ENCODE data around the gene DNAH7. TPM values are rescaled to one million over a fixed set of nuclear protein-coding genes. Genes with fewer than 3 reads are reported as not detected.
A peak's percentile ranks its signal among the peaks of the same experiment; 100 is the strongest.

DNAH7 gene
- total RNA-seq, 4 donors from 2014 or later = 1.3 to 11.9 (median 2.4) TPM

DNA sequence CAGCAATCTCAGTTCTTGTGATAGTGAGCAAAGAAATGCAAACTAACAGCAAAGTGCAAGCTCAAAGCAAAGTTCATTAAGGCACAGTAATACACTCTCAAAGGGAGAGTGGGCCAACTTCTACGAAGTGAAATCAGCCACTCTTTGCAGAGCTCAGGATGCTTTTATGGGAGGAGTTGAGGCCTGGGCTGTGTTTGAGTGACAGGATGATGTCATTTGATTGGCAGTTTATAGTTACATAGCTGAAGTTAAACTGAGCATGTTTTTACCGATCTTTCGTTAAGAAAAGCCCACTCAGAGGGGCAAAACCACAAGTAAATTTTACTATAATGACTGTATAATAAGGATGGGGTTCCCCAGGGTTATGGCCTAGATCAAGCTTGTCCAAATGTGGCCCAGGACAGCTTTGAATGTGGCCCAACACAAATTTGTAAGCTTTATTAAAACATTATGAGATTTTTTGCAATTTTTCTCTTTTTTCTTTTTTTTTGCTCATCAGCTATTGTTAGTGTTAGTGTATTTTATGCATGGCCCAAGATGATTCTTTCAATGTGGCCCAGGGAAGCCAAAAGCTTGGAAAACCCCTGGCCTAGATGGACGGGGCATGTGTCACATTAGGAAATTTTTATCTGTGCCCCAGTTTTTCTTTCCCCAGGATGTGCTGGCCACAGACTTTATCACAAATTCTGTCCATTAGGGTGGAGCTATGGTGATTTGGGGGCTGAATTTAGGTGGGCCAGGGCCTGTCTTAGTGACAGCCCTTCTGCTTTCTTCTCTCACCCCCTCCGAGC is 8.3 kb upstream of the DNAH7 start:
- no peaks in the 10 kb centered on the region for H3K36me3 ChIP-seq
- TF ChIP-seq, protein P1, sequence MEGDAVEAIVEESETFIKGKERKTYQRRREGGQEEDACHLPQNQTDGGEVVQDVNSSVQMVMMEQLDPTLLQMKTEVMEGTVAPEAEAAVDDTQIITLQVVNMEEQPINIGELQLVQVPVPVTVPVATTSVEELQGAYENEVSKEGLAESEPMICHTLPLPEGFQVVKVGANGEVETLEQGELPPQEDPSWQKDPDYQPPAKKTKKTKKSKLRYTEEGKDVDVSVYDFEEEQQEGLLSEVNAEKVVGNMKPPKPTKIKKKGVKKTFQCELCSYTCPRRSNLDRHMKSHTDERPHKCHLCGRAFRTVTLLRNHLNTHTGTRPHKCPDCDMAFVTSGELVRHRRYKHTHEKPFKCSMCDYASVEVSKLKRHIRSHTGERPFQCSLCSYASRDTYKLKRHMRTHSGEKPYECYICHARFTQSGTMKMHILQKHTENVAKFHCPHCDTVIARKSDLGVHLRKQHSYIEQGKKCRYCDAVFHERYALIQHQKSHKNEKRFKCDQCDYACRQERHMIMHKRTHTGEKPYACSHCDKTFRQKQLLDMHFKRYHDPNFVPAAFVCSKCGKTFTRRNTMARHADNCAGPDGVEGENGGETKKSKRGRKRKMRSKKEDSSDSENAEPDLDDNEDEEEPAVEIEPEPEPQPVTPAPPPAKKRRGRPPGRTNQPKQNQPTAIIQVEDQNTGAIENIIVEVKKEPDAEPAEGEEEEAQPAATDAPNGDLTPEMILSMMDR (IDR thresholded peaks at IDR 0.05) = no peak
- TF ChIP-seq POLR2A (IDR thresholded peaks at IDR 0.05) = no peak
- no peak for DNase-seq
- H3K4me1 ChIP-seq = peaks cover 0 to 15% (median 0%) of the 10 kb centered on the region in 4 donors
- H3K27me3 ChIP-seq = no peaks in the 10 kb centered on the region
- peak overlapping the region in 1 of 4 donors; percentile 36 for H3K27ac ChIP-seq
- H3K9me3 ChIP-seq = no peaks in the 10 kb centered on the region
- H3K4me3 ChIP-seq = no peak overlapping the region

DNA sequence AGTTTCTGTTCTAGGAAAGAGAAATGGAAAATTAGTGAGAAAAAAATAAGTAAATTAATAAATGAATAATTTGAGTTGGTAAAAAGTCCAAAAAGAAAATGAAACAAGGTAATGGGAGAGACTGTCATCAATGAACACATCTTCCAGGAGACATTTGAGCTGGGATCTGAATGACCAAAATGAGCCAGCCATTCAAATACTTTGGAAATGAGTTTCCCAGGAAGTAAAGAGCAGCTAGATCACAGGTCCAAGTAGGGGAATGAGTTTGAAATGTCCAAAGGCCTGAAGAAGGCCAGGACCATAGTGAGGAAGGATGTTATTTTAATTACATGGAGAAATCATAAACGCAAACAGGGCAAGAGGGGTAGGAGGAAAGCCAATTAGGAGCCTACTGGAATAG is 6.6 kb upstream of the DNAH7 start:
- no peak for DNase-seq
- Histone ChIP-seq H3K4me1 (peaks cover 0 to 15% (median 0%) of the 10 kb centered on the region in 4 donors), H3K4me3 (no peak overlapping the region), H3K36me3 (no peaks in the 10 kb centered on the region), H3K27ac (no peak overlapping the region), H3K27me3 (no peaks in the 10 kb centered on the region), H3K9me3 (no peaks in the 10 kb centered on the region)
- TF ChIP-seq, protein P1 (IDR thresholded peaks at IDR 0.05) = no peak
- no peak for TF ChIP-seq POLR2A (IDR thresholded peaks at IDR 0.05)

DNA sequence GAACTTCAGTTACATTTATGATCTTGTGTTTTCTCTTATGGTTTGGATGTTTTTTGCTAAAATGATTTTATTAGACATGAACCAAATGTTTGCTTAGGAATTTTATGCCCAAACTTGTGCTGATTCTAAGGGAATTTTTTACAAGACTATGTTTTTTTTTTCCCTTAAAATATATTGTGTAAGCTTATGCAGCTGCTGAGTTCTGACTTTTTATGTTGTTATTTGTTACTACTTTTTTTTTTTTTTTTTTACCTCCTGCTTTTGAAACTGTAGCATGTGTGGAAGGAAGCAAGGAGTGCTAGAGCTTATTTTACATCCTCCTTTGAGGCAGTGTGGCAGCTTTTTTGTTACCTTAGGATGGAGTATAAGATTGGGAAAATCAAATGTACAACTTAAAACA is 6.0 kb upstream of the DNAH7 start:
- Histone ChIP-seq H3K36me3 (no peaks in the 10 kb centered on the region), H3K27me3 (no peaks in the 10 kb centered on the region), H3K4me3 (no peak overlapping the region), H3K27ac (no peak overlapping the region), H3K9me3 (no peaks in the 10 kb centered on the region), H3K4me1 (peaks cover 0 to 11% (median 0%) of the 10 kb centered on the region in 4 donors)
- TF ChIP-seq, protein P1 (IDR thresholded peaks at IDR 0.05) = no peak
- TF ChIP-seq POLR2A (IDR thresholded peaks at IDR 0.05) = no peak
- DNase-seq = no peak

DNA sequence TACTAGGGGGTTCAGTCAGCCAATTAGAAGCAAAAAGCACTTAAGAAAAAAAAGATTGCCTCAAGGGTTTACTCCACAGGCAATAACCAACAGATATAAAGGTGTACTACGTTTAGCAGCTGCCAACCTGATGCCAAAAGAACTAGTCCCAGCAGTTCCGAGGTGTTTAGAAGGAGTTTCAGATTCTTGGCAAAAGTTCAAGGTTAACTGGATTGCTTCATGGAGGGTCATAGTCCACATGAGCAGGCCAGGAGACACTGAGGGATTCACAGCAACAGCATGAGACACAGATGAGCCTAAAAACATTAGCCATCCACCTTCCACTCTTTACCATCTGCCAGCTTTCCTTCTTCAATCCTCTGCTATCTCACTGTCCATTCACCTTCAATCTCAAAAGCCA is 4.9 kb upstream of the DNAH7 start:
- H3K36me3 ChIP-seq = no peaks in the 10 kb centered on the region
- H3K4me1 ChIP-seq = peaks cover 0 to 7% (median 0%) of the 10 kb centered on the region in 4 donors
- H3K4me3 ChIP-seq = no peak overlapping the region
- H3K27me3 ChIP-seq = no peaks in the 10 kb centered on the region
- H3K9me3 ChIP-seq = no peaks in the 10 kb centered on the region
- H3K27ac ChIP-seq = peak overlapping the region in 2 of 4 donors; percentile 22 to 45
- TF ChIP-seq POLR2A (IDR thresholded peaks at IDR 0.05) = no peak
- TF ChIP-seq, protein P1 (IDR thresholded peaks at IDR 0.05) = no peak
- DNase-seq = peak in 1 of 3 donors; percentile 82

DNA sequence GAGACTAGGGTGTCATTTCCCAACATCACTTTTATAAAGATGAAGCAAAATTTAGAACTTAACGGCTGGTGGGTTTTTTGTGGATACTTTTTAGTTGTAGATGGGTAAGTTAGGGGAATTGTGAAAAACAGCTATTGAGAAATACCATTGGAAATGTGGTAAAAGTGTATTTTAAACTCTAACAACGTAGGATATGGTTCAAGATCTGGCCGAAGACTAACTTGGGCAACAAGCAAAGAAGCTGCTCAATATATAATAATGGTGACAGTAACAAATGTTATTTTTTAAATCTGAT is 1.6 kb downstream of the DNAH7 start:
- no peak overlapping the region for H3K4me3 ChIP-seq
- H3K36me3 ChIP-seq = no peaks in the 10 kb centered on the region
- TF ChIP-seq, protein P1 (IDR thresholded peaks at IDR 0.05) = no peak
- TF ChIP-seq POLR2A (IDR thresholded peaks at IDR 0.05) = no peak
- H3K27me3 ChIP-seq = no peaks in the 10 kb centered on the region
- no peaks in the 10 kb centered on the region for H3K9me3 ChIP-seq
- H3K4me1 ChIP-seq = peaks cover 0 to 7% (median 0%) of the 10 kb centered on the region in 4 donors
- no peak overlapping the region for H3K27ac ChIP-seq
- DNase-seq = no peak
